GM19438 (cell line): Measurements from ENCODE around the gene EPHB3.

ENCODE experiments used
- ATAC-seq: cut with Tn5 transposase; IDR thresholded peaks from one replicate; pipeline ENCODE4 v1.9.1; 2021; ENCODE audit warnings: low read depth; ENCODE audit not compliant: unreplicated experiment

The EPHB3 gene

DNA sequence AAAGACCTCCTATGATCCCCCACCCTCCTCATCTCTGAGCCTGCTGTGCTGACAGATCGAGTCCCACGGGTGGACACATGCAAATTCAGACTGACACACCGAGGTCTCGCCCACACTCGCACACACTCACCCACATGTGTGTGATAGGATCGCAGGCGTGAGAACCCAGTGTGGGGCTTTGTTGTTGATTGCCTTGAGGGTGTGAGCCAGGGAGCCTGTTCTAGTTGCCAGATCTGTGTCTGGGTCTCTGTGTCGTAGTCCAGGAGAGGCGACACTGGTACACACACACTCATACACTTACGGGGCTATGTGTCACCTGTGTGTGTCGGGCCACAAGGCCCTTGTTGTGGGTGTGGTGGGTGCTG is 2.0 kb downstream of the EPHB3 start:
- ATAC-seq: no peak

DNA sequence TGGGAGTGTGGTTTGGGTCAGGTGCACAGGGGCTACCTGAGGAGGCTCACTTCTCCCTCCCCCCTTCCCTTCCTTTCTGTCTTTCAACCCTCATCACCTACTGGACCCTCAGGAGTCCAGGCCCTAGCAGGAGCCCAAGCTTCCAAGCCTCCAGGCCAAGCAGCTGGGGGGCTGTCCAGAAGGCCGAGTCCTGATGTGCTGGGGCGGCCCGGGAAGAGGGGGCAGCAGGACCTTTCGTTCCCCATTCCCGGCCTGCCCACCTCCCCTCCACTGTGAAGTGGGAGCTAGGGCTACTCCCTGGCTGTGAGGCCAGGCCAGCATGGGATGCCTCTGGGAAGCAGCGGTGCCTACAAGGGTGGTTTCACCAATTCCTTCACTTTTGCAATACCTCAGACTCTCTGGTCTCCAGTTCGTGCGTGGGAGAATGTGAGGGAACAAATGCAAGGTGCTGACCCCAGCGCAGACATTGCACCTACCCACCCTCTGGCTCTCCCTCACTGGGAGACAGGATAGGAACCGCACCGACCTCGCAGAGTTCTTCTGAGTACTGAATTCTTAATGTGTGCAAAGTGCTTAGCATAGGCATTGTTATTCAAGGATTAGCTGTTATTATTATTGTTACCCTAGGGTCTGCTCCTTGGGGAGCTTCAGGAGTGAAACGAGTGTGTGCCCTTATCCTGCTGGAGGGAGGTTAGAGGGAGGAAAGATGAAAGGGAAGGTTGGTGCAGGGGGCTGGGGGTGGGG is 2.5 kb downstream of the EPHB3 start:
- no peak for ATAC-seq

DNA sequence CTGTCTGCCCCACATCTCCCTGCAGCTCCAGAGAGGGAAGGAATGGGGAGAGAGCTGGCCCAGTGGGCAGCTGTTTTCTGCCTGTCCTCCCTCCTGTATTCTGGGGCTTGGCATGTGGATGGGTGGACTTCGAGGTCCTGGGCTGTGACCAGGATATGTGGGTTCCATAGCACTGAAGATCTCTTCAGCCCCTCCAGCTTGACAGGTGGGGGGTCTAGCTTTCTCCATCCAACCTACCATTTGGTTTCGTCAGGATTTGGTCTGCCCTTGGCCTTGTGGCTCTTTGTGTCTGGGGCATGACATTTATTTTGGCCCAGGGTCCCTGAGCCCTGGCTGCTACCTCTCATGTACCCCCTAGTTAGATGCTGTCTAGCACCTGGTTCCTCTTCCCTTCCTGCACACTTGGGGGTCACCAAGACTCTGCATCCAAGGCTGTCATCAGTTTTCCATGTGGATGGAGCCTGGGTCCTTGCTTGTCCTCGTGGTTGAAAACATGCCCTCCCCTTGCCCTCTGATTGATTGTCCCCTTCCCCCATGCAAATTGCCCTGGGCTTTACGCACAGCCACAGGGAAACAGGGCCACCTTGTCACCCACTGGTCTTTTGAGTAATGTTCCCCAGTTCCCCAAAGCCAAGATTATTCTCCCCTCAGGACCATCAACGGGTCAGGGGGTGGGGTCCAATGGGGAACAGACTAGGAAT is 3.2 kb downstream of the EPHB3 start:
- no peak for ATAC-seq

DNA sequence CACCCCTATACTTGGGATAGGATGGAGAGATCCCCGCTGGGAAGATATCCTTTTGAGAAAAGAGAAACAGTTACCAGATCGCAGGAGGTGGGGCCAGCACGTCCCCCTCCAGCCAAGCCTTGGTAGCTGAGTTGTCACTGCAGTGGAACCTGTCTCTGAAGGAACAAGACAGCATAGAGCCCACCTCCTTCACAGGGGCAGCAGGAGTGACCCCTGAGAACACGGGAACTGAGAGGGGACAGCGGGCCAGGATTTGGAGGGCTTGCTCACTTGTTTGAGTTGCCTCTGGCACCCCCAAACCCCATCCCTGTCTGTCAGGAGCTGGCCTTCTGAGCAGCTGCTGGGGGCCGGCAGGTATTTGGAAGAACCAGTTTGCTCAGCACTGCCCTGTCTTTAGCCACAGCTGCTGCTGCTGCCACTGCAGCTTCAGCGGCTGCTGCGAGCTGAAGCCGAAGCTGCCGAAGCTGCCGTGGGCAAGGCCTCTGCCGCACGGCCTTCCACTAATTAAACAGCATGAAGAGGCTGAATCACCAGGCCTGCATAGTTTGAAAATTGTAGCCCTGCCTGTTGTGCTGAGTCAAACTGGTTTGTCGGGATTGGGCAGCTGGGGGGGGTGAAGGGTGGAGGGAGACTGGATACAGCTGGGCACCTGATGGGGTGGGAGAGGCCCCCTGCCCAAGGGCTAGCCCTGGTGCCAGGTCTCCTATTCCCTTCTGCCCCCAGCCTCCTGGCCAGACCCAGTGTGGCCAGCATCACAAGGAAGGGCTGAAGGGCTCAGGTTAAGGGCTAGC is 4.0 kb downstream of the EPHB3 start:
- ATAC-seq: no peak

DNA sequence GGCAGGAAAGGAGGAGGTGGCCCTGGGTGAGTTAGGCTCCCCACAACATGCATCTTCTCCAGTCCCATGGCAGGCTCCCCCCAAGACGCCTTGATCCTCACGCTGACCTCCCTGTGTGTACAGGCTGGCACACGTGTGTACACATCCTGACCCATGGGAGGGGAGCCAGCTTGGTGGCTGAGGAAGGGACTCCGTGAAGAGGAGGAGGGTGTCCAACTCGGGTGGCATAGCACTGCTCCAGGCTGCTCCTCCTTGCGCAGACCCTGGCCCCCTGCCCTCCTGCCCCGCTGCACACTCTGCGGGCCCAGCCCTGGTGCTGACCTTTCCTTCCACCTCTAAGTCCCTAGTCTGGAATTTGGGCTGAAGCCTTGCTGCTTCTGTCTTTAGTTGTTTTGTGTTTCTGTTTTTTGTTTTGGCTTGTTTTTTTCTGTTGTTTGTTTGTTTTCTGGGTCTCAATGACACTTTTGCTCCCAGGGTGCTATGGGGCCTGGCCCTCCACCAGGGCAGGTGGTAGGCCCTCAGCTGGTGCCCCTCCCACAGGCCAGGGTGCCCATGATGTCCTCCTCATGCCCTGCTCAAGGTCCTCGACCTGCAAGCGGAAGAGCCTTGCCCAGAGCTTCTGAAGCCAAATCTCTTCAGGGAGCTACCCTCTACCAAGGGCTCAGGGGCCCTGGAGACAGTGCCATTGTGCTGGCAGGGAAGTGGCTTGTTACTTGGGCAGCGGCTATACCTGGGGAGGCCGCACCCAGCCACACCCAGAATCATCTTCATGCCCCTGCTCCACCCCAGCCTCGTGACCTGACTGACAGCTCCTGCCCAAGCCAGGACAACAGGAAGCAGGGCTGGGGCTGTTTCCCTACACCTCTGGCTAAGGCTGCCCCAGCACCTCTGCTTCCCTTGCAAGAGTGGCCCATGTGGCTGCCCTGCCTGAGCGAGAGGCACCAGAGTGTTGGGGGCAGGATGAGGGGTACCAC is 5.1 kb downstream of the EPHB3 start:
- no peak for ATAC-seq

DNA sequence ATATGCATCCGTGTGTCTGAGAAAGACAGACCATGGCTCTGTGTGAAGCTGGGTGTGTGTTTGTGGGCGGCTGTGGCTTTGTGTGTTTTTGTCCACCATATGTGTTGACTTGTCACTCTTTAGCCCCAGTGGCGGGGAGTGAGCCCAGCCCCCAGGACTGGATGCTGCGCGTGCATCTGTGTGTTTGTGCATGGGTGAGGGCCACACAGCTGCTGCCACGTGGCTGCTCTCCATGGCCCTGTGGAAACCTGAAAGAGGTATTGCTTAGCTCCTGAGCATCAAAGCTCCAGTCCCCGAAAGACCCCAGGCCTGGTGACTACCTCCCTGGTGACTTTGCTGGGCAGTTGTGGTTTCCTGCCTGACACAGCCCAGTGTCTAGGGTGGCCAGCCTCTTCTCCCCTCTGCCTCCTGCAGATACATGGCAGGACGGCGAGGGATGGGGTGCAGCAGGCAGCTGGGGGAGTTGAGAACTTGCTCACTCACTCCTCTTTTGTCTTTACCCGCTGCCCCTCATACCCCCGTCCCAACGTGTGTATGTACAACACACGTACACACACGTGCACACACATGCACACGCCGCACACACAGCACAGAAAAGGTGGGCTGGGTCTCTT is 6.5 kb downstream of the EPHB3 start:
- ATAC-seq: no peak

DNA sequence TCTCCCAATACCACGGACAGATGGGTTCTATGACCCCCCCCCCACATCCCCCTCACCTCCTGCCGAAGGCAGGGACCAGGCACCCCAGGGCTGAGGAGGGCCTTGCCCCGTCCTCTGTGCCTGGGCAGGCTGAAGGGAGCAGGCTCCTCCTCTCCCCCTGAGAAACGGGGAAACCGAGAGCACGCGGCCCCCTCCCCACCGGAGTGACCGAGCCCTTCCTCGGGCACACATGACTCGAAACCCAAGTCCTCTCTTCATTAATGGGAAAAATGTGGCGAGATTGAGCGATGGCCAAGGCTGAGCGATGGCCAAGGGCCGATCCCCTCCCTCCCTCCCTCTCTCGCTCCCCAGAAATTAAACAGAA is 7.0 kb downstream of the EPHB3 start:
- ATAC-seq: no peak

DNA sequence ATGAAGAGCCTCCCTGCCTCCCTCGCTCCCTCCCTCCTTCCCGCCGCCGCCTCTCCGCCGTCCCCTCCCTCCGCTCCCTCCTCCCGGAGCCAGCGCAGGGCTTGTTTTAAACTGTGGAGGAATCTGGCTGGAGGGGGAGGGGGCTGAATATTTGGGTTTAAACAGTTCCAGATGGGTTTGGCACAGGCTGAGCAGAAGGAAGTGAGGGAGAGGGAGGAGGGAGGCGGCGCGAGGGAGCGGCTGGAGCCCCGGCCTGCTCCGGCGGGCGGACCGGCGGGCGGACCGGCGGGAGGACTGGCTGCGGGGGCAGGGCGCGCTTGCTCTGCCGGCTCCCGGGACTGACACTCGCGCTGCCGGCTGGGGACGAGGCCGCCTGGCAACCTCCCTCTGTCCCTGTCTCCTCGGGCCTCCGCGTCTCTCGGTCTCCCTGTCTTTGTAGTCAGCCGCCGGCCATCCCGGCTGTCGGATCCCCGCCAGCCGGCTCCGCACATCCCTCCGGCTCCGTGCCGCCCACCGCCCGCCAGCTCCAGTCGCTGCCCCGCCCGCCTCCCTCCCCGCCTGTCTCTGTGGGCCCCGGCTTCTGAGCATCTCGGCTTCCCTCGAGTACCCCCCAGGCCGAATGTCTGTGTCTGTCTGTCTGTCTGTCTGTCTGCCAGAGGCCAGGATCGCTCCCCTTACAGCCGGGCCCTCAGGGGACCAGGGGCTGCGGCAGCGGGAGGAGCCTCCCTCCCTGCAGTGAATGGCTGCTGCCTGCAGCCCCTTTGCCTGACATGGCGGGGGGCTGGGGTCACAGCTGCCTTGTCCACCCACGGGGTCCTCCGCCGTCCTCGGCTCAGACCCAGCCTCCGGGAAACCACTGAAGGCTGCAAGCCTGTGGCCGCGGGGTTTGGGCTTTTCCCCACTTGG is 7.6 kb downstream of the EPHB3 start:
- ATAC-seq: no peak

DNA sequence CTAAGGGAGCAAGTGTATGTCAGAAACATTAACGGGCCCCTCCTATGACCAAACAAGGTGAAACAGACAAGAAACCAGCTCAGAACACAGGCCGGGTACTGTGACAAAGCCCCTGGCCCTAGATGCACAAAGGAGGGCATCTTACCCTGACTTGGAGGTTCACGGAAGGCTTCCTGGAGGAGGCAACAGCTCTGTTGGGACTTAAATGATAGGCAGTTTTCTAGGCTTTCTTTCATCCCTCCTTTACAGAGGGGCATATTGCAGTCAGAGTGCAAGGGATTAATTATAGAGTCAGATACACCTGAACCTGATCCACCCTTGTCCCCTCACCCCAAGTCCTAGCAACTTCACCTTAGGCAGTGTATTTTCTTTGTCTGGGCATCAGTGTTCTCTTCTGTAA is 8.4 kb downstream of the EPHB3 start:
- ATAC-seq: no peak

DNA sequence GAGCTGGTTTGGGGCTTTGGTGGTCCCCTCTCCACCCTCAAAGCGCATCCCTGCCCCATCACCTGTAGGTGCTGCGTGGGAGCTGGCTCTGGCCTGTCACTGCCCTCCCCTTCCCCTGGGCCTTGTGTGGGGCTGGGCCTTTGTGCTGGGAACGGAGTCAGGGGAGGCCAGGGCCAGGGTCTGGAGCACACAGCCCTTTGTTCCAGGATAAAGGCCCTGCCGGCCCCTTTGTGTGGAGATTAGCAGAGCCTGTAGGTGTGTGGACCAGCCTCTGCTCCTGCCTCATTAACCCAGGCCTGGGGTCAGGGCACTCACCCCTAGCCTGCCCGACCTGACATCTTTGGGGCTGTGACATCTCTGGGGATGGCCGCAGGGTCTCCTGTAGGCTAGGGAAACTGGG is 8.9 kb downstream of the EPHB3 start:
- ATAC-seq: no peak

DNA sequence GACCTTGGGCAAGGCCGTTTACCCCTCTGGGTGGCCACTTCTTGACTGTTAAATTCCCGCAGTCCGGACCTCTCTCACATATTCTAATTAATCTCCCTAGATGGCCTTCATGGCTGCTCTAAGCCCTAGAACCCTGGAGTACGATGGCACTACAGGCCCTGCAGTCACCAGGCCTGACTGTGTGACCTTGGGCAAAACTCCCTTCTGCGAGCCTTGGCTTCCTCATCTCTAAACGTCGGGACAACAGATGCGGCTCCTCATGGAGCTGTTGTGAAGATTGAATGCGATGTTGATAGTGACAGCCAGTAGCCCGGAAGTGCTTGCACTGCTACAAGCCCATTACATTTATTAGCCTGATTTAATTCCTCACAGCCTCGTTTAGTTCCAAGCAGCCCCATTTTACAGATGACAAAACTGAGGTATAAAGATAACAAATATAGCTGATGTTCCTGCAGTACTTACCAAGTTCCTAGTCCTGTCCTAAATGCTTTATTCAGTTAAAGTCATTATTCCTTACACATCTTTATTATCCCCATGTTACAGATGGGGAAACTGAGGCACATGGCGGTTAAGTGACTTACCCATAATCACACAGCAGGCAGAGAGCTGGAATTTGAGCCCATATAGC is 10.3 kb downstream of the EPHB3 start:
- ATAC-seq: no peak

DNA sequence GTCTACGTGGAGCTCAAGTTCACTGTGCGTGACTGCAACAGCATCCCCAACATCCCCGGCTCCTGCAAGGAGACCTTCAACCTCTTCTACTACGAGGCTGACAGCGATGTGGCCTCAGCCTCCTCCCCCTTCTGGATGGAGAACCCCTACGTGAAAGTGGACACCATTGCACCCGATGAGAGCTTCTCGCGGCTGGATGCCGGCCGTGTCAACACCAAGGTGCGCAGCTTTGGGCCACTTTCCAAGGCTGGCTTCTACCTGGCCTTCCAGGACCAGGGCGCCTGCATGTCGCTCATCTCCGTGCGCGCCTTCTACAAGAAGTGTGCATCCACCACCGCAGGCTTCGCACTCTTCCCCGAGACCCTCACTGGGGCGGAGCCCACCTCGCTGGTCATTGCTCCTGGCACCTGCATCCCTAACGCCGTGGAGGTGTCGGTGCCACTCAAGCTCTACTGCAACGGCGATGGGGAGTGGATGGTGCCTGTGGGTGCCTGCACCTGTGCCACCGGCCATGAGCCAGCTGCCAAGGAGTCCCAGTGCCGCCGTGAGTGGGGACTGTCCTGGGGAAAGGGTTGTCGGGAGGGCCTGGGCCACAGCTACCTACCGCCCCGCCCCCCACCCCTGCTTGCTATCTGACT is 11.2 kb downstream of the EPHB3 start:
- ATAC-seq: no peak

DNA sequence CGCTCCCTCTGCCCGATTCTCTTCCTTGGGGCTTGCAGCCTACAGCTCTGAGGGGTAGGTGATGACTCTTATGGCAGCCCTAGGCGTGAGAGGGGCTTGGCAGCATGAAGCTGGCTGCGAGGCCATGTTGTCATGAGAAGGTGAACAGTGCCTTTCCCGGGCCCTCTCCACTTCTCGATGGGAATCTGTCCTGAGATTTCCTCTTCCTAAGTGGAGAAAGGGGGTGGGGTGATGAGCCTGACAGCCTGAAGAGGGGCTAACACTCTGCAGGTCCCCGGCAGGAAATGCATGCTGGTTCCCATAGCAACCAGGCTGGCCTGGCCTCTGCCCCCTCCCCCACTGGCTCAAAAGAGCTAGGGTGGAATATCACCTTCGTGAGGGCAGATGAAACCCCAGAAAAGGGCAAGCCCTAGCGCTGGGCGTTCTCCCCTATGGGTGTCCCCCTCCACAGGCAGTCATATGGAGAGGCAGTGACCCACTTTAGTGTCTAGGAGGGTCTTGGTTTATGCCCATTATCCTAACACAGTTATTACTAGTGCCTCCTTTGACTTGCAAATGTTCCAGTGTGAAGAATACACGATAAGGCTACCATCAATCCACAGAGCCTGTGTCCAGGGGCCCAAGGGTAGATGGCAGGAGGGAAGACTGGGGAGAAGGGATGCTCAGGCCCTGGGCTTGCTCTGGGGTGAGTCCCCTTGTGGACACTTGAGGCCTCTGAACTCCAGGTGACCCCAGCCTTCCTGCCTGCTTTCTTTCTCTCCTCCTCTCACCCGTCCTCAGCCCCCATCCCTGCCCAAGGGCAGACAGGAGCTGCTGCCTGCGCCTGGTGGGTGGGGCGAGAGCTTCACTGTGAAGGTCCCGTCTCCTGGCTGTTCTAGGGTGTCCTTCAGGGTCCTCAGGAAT is 13.2 kb downstream of the EPHB3 start:
- ATAC-seq: no peak

DNA sequence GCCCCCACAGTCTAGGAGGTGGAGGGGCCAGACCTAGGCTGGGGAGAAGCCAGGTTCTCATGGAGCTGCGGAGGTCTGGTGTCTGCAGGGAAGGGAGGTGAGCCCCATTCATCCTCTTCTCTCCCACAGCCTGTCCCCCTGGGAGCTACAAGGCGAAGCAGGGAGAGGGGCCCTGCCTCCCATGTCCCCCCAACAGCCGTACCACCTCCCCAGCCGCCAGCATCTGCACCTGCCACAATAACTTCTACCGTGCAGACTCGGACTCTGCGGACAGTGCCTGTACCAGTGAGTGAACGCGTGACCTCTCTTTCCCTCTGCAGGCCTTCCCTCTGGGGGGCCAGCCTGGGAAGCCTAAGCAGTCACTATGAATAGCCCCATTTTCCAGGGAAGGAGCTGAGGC is 14.1 kb downstream of the EPHB3 start:
- no peak for ATAC-seq

DNA sequence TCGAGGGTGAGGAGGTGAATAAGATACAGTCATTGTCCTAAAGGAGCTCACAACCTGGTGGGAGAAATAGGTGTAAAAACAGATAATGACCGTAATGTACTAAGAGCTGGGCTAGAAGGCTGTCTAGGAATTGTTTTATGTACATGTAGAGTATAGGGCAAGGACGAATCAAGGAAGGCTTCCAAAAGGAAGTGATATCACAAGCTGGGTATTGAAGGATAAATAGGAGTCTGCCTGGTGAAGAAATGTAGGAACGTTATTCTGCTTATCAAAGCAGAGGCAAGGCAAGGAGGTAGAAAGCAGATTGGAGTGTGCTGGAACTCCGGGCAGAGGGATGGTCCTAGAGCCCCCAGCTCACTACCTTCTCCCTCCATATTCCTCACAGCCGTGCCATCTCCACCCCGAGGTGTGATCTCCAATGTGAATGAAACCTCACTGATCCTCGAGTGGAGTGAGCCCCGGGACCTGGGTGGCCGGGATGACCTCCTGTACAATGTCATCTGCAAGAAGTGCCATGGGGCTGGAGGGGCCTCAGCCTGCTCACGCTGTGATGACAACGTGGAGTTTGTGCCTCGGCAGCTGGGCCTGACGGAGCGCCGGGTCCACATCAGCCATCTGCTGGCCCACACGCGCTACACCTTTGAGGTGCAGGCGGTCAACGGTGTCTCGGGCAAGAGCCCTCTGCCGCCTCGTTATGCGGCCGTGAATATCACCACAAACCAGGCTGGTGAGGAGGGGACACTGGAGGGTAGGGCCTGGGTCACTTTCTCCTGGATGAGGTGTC is 15.1 kb downstream of the EPHB3 start:
- no peak for ATAC-seq

DNA sequence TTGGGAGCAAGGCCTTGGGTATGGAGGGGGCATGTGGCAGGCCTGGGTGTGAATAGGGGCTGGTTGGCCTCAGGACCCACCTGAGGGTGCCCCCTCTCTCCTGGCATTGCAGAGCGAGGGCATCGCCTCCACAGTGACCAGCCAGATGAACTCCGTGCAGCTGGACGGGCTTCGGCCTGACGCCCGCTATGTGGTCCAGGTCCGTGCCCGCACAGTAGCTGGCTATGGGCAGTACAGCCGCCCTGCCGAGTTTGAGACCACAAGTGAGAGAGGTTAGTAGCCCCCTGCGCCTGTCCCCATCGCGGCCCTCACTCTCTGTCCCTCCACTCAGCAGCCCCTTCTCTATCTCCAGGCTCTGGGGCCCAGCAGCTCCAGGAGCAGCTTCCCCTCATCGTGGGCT is 16.0 kb downstream of the EPHB3 start:
- no peak for ATAC-seq
